GM12878 (cell line): ENCODE results near the gene HYAL1. TPM values are rescaled to one million over a fixed set of nuclear protein-coding genes. Genes with fewer than 3 reads are reported as not detected.

Experiments used
- ATAC-seq: fragments of 200-7000 bp; cut with Tn5 transposase; 3 replicates; pipeline ENCODE4 v1.9.1; 2020; ENCODE audit warnings: mild to moderate bottlenecking, moderate library complexity
- BruUV-seq: library from RNA; stranded (reverse); fragments of 400-500 nt; replicated peaks from 2 replicates; lab custom pipeline; 2021; lab: Mats Ljungman, UMichigan
- CTCF ChIA-PET: fragments of 300-600 bp; sonication (Branson Sonifier 250); formaldehyde crosslinking; extraction: SDS; loops from one replicate; lab custom pipeline; 2021; ENCODE audit warnings: inconsistent platforms; lab: Yijun Ruan, JAX
- POLR2A ChIA-PET: fragments of 350-600 bp; formaldehyde crosslinking; extraction: SDS; loops from one replicate; lab custom pipeline; 2021; ENCODE audit warnings: inconsistent platforms; lab: Charles Lee
- RAD21 ChIA-PET: fragments of 300-600 bp; sonication (Branson Sonifier 250); formaldehyde crosslinking; loops from one replicate; lab custom pipeline; 2023; ENCODE audit warnings: antibody characterized with exemption; ENCODE audit not compliant: unreplicated experiment; lab: Charles Lee
- SMC1A ChIA-PET: fragments of 300-600 bp; sonication (Branson Sonifier 250); formaldehyde crosslinking; loops from one replicate; lab custom pipeline; 2023; ENCODE audit not compliant: unreplicated experiment, uncharacterized antibody; lab: Charles Lee
- DNase-seq: peaks from one replicate; pipeline ENCODE4 v3.0.0-alpha.2; 2011; ENCODE audit warnings: low read depth, low spot score
- FAIRE-seq: peaks from 3 replicates; lab custom pipeline; 2011; peaks lifted over from hg19 to GRCh38; lab: Jason Lieb, UNC
- H2AFZ ChIP-seq: 2 replicates; pipeline ENCODE4 v1.6.0; 2011; ENCODE audit warnings: low read depth, low read length, control low read depth; ENCODE audit not compliant: control insufficient read depth
- H3K27ac ChIP-seq: 2 replicates; pipeline ENCODE4 v1.5.1; 2011; ENCODE audit warnings: control low read depth; ENCODE audit not compliant: control insufficient read depth, insufficient read depth
- H3K27me3 ChIP-seq, 2 experiments: replicated peaks in 1 of 2; 2 replicates each; pipeline versions ENCODE4 v1.6.0 to v1.6.1; 2011; ENCODE audit warnings: low read length in 1 of 2; ENCODE audit not compliant: control insufficient read depth in 2 of 2, insufficient read depth in 2 of 2
- H3K36me3 ChIP-seq, 2 experiments: 2 replicates each; pipeline ENCODE4 v1.5.1; 2011; ENCODE audit warnings: low read length in 1 of 2; ENCODE audit not compliant: control insufficient read depth in 2 of 2, insufficient read depth in 2 of 2
- H3K4me1 ChIP-seq: 2 replicates; pipeline ENCODE4 v1.6.1; 2011; ENCODE audit warnings: mild to moderate bottlenecking, low read length, moderate library complexity, mixed read lengths; ENCODE audit not compliant: control insufficient read depth, insufficient read depth
- H3K4me2 ChIP-seq: 2 replicates; pipeline ENCODE4 v1.6.0; 2011; ENCODE audit warnings: control low read depth; ENCODE audit not compliant: control insufficient read depth, insufficient read depth
- H3K4me3 ChIP-seq: fragments of 200-600 bp; sonication (generic); 2 replicates; pipeline ENCODE4 v1.5.1; 2016
- H3K79me2 ChIP-seq: 2 replicates; pipeline ENCODE4 v1.6.0; 2011; ENCODE audit warnings: low read length; ENCODE audit not compliant: control insufficient read depth, insufficient read depth
- H3K9ac ChIP-seq: 2 replicates; pipeline ENCODE4 v1.8.0; 2011; ENCODE audit warnings: low read length, control low read depth, mixed read lengths; ENCODE audit not compliant: control insufficient read depth, insufficient read depth
- H3K9me3 ChIP-seq: replicated peaks from 3 replicates; pipeline ENCODE4 v1.5.1; 2011; ENCODE audit warnings: mild to moderate bottlenecking, low read length; ENCODE audit not compliant: control insufficient read depth, insufficient read depth
- H4K20me1 ChIP-seq: 2 replicates; pipeline ENCODE4 v1.6.0; 2011; ENCODE audit not compliant: control insufficient read depth, insufficient read depth
- CBFB ChIP-seq: IDR thresholded peaks from 2 replicates; pipeline ENCODE4 v1.6.1; 2016; ENCODE audit warnings: antibody characterized with exemption, low read depth
- EP300 ChIP-seq, 2 experiments: fragments of 150-350 bp in 1 of 2; IDR thresholded peaks; 2 replicates each; pipeline ENCODE4 v1.6.1; 2011 to 2012; ENCODE audit warnings: low read depth in 2 of 2, low read length in 2 of 2, borderline replicate concordance in 1 of 2, improper control_type of control experiment in 1 of 2, inconsistent platforms in 1 of 2; ENCODE audit not compliant: control insufficient read depth in 1 of 2
- FOXM1 ChIP-seq: IDR thresholded peaks from 2 replicates; pipeline ENCODE4 v1.6.1; 2012; ENCODE audit warnings: low read depth, mild to moderate bottlenecking, inconsistent platforms, low read length, moderate library complexity
- GABPA ChIP-seq: IDR thresholded peaks from 2 replicates; pipeline ENCODE4 v1.6.1; 2014; ENCODE audit warnings: antibody characterized with exemption, low read depth, mild to moderate bottlenecking, inconsistent platforms
- HDAC2 ChIP-seq: fragments of 200-600 bp; sonication (generic); IDR thresholded peaks from 2 replicates; pipeline ENCODE4 v1.6.1; 2017
- IRF4 ChIP-seq: IDR thresholded peaks from 2 replicates; pipeline ENCODE4 v1.6.1; 2011; ENCODE audit warnings: low read depth, low read length
- LARP7 ChIP-seq: fragments of 450-650 bp; IDR thresholded peaks from 2 replicates; pipeline ENCODE4 v1.6.1; 2017; ENCODE audit warnings: mild to moderate bottlenecking
- NBN ChIP-seq: fragments of 450-650 bp; IDR thresholded peaks from 2 replicates; pipeline ENCODE4 v1.6.1; 2016
- SMAD1 ChIP-seq: fragments of 450-650 bp; IDR thresholded peaks from 2 replicates; pipeline ENCODE4 v1.6.1; 2018; ENCODE audit warnings: mild to moderate bottlenecking, low read depth; ENCODE audit not compliant: partially characterized antibody
- STAT3 ChIP-seq: IDR thresholded peaks from 2 replicates; pipeline ENCODE4 v1.6.1; 2011; ENCODE audit warnings: low read depth, low read length, improper control_type of control experiment
- ZNF217 ChIP-seq: fragments of 450-650 bp; IDR thresholded peaks from 2 replicates; pipeline ENCODE4 v1.6.1; 2017; ENCODE audit warnings: antibody characterized with exemption, mild to moderate bottlenecking
- ZNF24 ChIP-seq: fragments of 450-650 bp; IDR thresholded peaks from 2 replicates; pipeline ENCODE4 v1.6.1; 2017; ENCODE audit warnings: antibody characterized with exemption, mild to moderate bottlenecking
- WGBS: methylation state at CpG from one replicate; pipeline ENCODE4 v1.1.6; 2016; ENCODE audit warnings: low lambda C conversion rate; ENCODE audit not compliant: insufficient replicate concordance, insufficient coverage; ENCODE audit errors: missing lambda C conversion rate; 5-methylcytosine and 5-hydroxymethylcytosine counted together
- in situ Hi-C: fragments of 300-500 bp; cut with MboI; formaldehyde crosslinking; loops from 9 replicates; pipeline ENCODE4 v1.14.3; 2018; ENCODE audit warnings: mixed read lengths
- intact Hi-C: fragments of 100-400 bp; cut with micrococcal nuclease; formaldehyde crosslinking; loops from one replicate; pipeline ENCODE4 v1.14.2; 2022; ENCODE audit not compliant: unreplicated experiment
- polyA plus RNA-seq, 11 experiments: library from polyadenylated mRNA; depleted of rRNA in 4 of 11; unstranded in 6 of 11; stranded (reverse) in 5 of 11; fragments of >200 nt; fragmentation: Nextera tagmentation in 4 of 11; fragmentation: Illumina TruSeq in 1 of 11; extraction: Ambion mirVana in 4 of 11; extraction: Trizol in 1 of 11; gene quantifications; 1 replicate in 1 of 11; 2 replicates in 10 of 11; pipeline versions ENCODE4 v1.2.1 to v1.2.3, GENCODE V29; 2011 to 2016; ENCODE audit warnings: inconsistent platforms in 2 of 11, missing spikeins in 2 of 11, low read depth in 1 of 11
- total RNA-seq, 4 experiments: library from RNA; depleted of rRNA in 3 of 4; stranded (reverse); fragments of >200 nt in 3 of 4; fragmentation: Illumina TruSeq in 1 of 4; extraction: Trizol in 1 of 4; gene quantifications; 2 replicates each; pipeline versions ENCODE4 v1.2.1 to v1.2.3, GENCODE V29; 2013 to 2021
- TF ChIP-seq, protein P1 (sequence below): IDR thresholded peaks from 2 replicates; pipeline ENCODE4 v1.6.1; 2012; ENCODE audit warnings: low read depth, low read length, improper control_type of control experiment
- TF ChIP-seq, protein P2 (sequence below): fragments of 450-650 bp; conservative IDR thresholded peaks from 2 replicates; pipeline ENCODE4 v1.6.1; 2017; ENCODE audit warnings: mild to moderate bottlenecking, moderate library complexity

Gene HYAL1
- total and polyA plus RNA-seq, 10 of the 15 experiments (the other 5 are each of a cell fraction or from before 2014, with no cell fraction given) = 0.04 to 0.55 (median 0.18) TPM; not detected in 2

DNA sequence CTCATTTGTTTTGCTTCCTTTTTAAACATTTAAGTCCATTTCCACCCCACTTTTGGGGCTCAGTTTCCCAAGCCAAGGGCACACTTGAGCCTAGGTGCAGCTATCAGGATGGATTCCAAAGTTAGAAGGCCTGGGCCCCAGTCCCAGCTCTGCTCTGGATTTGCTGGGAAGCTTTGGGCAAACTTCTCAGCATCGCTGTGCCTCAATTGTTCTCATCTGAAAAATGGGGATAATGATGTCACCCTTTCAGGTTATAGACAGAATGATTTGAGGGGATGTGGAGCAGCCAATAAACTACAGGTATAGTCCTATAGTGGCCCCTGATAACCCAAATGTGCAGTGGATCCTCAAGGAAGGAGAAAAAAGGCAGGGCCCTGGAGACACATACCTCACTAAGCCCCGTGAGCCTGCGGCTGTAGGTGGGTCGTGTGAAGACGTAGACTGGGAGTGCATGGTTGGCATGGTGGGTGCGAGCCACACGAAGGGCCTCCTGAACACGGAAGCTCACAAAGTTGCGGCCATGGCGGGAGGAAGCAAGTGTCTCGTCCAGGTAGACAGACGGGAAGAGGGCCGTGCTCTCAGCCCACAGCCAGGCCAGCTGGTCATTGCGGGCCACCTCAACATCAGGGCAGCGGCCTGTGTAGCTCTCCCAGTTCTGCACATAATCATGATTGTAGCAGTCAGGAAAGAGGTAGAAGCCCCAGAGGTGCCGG, 16.0 kb upstream of the HYAL1 start:
- no peak overlapping the region for H2AFZ ChIP-seq
- in situ Hi-C loops = no loop called here

DNA sequence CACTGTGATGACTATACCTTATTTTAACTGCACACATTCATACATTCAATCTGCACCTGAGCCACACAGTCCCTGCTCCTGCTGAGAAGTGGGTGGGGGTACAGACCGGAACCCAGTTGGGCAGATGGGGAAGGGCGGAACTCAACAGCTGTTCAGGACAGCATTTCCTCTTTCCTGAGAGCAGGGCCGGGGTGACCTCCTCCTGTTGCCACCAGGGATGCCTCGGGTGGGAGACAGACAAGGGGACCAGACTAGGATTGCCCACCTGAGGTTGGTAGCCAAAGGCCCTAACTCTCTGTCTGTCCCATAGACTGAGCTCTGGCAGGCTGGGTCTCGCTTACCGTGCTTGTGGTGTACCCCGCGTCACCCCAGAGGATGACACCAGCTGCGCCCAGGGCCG, 15.2 kb upstream of the HYAL1 start:
- FAIRE-seq (no peak), ATAC-seq (no peak), DNase-seq (no peak)
- no peaks in the 10 kb centered on the region for H3K9me3 ChIP-seq
- no peaks in the 10 kb centered on the region for H4K20me1 ChIP-seq
- no peaks in the 10 kb centered on the region for H3K27me3 ChIP-seq
- H3K27ac ChIP-seq = no peak overlapping the region
- WGBS = 87% methylated on average over 10 of the region's 10 CpGs
- SMC1A ChIA-PET = interaction anchor here (1.5 to 1.8 kb wide), 2 partner anchors 18 to 19 kb away, joined by 4 read pairs; partner anchors contain the start of genes HYAL3 and NAA80
- in situ Hi-C loops = no loop called here
- peaks cover 0 to 2% of the 10 kb centered on the region in 2 experiments; a peak in 2 of 4 replicates for H3K36me3 ChIP-seq
- RAD21 ChIA-PET = no interaction called here
- H3K9ac ChIP-seq = no peak overlapping the region
- H2AFZ ChIP-seq = no peak overlapping the region
- H3K4me2 ChIP-seq = no peak overlapping the region
- H3K79me2 ChIP-seq = peaks cover 5% of the 10 kb centered on the region
- POLR2A ChIA-PET = interaction anchor here (1.0 to 1.9 kb wide), 3 partner anchors 13 to 26 kb away, joined by 3 to 5 read pairs (median 3); partner anchors contain the start of gene IFRD2
- H3K4me1 ChIP-seq = peaks cover 23% of the 10 kb centered on the region
- no peak overlapping the region for H3K4me3 ChIP-seq
- CTCF ChIA-PET = interaction anchor here (0.7 to 1.8 kb wide), 5 partner anchors 9 to 72 kb away, joined by 3 to 8 read pairs (median 3); partner anchors contain the start of genes HYAL3, NAA80 and TUSC2
- intact Hi-C loops = no loop called here
- no TSS peak for BruUV-seq
- TF ChIP-seq NBN (no peak), STAT3 (no peak), HDAC2 (no peak), FOXM1 (no peak), LARP7 (no peak), ZNF24 (no peak), ZNF217 (no peak), EP300 (IDR thresholded peaks at IDR 0.05; ENCODE audit: borderline replicate concordance in 1 of 2, control insufficient read depth in 1 of 2, low read depth in 2 of 2, low read length in 2 of 2) (no peak)
- TF ChIP-seq, protein P1, sequence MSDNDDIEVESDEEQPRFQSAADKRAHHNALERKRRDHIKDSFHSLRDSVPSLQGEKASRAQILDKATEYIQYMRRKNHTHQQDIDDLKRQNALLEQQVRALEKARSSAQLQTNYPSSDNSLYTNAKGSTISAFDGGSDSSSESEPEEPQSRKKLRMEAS = no peak
- TF ChIP-seq, protein P2, sequence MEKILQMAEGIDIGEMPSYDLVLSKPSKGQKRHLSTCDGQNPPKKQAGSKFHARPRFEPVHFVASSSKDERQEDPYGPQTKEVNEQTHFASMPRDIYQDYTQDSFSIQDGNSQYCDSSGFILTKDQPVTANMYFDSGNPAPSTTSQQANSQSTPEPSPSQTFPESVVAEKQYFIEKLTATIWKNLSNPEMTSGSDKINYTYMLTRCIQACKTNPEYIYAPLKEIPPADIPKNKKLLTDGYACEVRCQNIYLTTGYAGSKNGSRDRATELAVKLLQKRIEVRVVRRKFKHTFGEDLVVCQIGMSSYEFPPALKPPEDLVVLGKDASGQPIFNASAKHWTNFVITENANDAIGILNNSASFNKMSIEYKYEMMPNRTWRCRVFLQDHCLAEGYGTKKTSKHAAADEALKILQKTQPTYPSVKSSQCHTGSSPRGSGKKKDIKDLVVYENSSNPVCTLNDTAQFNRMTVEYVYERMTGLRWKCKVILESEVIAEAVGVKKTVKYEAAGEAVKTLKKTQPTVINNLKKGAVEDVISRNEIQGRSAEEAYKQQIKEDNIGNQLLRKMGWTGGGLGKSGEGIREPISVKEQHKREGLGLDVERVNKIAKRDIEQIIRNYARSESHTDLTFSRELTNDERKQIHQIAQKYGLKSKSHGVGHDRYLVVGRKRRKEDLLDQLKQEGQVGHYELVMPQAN = no peak

More for the DNA sequence above, 16.0 kb upstream of the HYAL1 start:
- intact Hi-C loops = no loop called here
- Histone ChIP-seq H3K4me2 (no peak overlapping the region), H3K4me1 (peaks cover 23% of the 10 kb centered on the region), H3K9ac (no peak overlapping the region), H3K27me3 (no peaks in the 10 kb centered on the region), H3K79me2 (peaks cover 5% of the 10 kb centered on the region)
- no peak for ATAC-seq
- CTCF ChIA-PET = interaction anchor here (0.7 to 1.8 kb wide), 6 partner anchors 9 to 98 kb away, joined by 3 to 8 read pairs (median 4); partner anchors contain the start of genes HYAL3, NAA80 and TUSC2
- no TSS peak for BruUV-seq
- TF ChIP-seq GABPA = no peak
- TF ChIP-seq SMAD1 = no peak
- no peak for TF ChIP-seq IRF4
- TF ChIP-seq CBFB = no peak
- TF ChIP-seq STAT3 = no peak
- TF ChIP-seq, all 136 proteins: peak for 0
- H3K36me3 ChIP-seq = peaks cover 0 to 2% of the 10 kb centered on the region in 2 experiments; a peak in 2 of 4 replicates
- H3K4me3 ChIP-seq = no peak overlapping the region
- H4K20me1 ChIP-seq = no peaks in the 10 kb centered on the region
- FAIRE-seq (no peak), DNase-seq (no peak)
- POLR2A ChIA-PET = interaction anchor here (0.6 to 1.9 kb wide), 4 partner anchors 12 to 27 kb away, joined by 3 to 7 read pairs (median 4); partner anchors contain the start of gene IFRD2
- no peaks in the 10 kb centered on the region for H3K9me3 ChIP-seq
- WGBS = 87% methylated on average over 16 of the region's 16 CpGs
- H3K27ac ChIP-seq = no peak overlapping the region
- SMC1A ChIA-PET = interaction anchor here (1.5 to 1.8 kb wide), 2 partner anchors 17 to 20 kb away, joined by 4 read pairs; partner anchors contain the start of genes HYAL3 and NAA80
- RAD21 ChIA-PET = no interaction called here
